GM12878 (cell line): ENCODE results near the gene DXO. TPM values are rescaled to one million over a fixed set of nuclear protein-coding genes. Genes with fewer than 3 reads are reported as not detected.
A peak's percentile ranks its signal among the peaks of the same experiment; 100 is the strongest.

Experiments
- ATAC-seq: fragments of 200-7000 bp; cut with Tn5 transposase; 3 replicates; pipeline ENCODE4 v1.9.1; 2020; ENCODE audit warnings: mild to moderate bottlenecking, moderate library complexity
- BruUV-seq: library from RNA; stranded (reverse); fragments of 400-500 nt; replicated peaks from 2 replicates; lab custom pipeline; 2021; lab: Mats Ljungman, UMichigan
- CTCF ChIA-PET: fragments of 300-600 bp; sonication (Branson Sonifier 250); formaldehyde crosslinking; extraction: SDS; loops from one replicate; lab custom pipeline; 2021; ENCODE audit warnings: inconsistent platforms; lab: Yijun Ruan, JAX
- POLR2A ChIA-PET: fragments of 350-600 bp; formaldehyde crosslinking; extraction: SDS; loops from one replicate; lab custom pipeline; 2021; ENCODE audit warnings: inconsistent platforms; lab: Charles Lee
- RAD21 ChIA-PET: fragments of 300-600 bp; sonication (Branson Sonifier 250); formaldehyde crosslinking; loops from one replicate; lab custom pipeline; 2023; ENCODE audit warnings: antibody characterized with exemption; ENCODE audit not compliant: unreplicated experiment; lab: Charles Lee
- SMC1A ChIA-PET: fragments of 300-600 bp; sonication (Branson Sonifier 250); formaldehyde crosslinking; loops from one replicate; lab custom pipeline; 2023; ENCODE audit not compliant: unreplicated experiment, uncharacterized antibody; lab: Charles Lee
- DNase-seq: peaks from one replicate; pipeline ENCODE4 v3.0.0-alpha.2; 2011; ENCODE audit warnings: low read depth, low spot score
- FAIRE-seq: peaks from 3 replicates; lab custom pipeline; 2011; peaks lifted over from hg19 to GRCh38; lab: Jason Lieb, UNC
- H2AFZ ChIP-seq: 2 replicates; pipeline ENCODE4 v1.6.0; 2011; ENCODE audit warnings: low read depth, low read length, control low read depth; ENCODE audit not compliant: control insufficient read depth
- H3K27ac ChIP-seq: 2 replicates; pipeline ENCODE4 v1.5.1; 2011; ENCODE audit warnings: control low read depth; ENCODE audit not compliant: control insufficient read depth, insufficient read depth
- H3K27me3 ChIP-seq, 2 experiments: replicated peaks in 1 of 2; 2 replicates each; pipeline versions ENCODE4 v1.6.0 to v1.6.1; 2011; ENCODE audit warnings: low read length in 1 of 2; ENCODE audit not compliant: control insufficient read depth in 2 of 2, insufficient read depth in 2 of 2
- H3K36me3 ChIP-seq, 2 experiments: 2 replicates each; pipeline ENCODE4 v1.5.1; 2011; ENCODE audit warnings: low read length in 1 of 2; ENCODE audit not compliant: control insufficient read depth in 2 of 2, insufficient read depth in 2 of 2
- H3K4me1 ChIP-seq: 2 replicates; pipeline ENCODE4 v1.6.1; 2011; ENCODE audit warnings: mild to moderate bottlenecking, low read length, moderate library complexity, mixed read lengths; ENCODE audit not compliant: control insufficient read depth, insufficient read depth
- H3K4me2 ChIP-seq: 2 replicates; pipeline ENCODE4 v1.6.0; 2011; ENCODE audit warnings: control low read depth; ENCODE audit not compliant: control insufficient read depth, insufficient read depth
- H3K4me3 ChIP-seq: fragments of 200-600 bp; sonication (generic); 2 replicates; pipeline ENCODE4 v1.5.1; 2016
- H3K79me2 ChIP-seq: 2 replicates; pipeline ENCODE4 v1.6.0; 2011; ENCODE audit warnings: low read length; ENCODE audit not compliant: control insufficient read depth, insufficient read depth
- H3K9ac ChIP-seq: 2 replicates; pipeline ENCODE4 v1.8.0; 2011; ENCODE audit warnings: low read length, control low read depth, mixed read lengths; ENCODE audit not compliant: control insufficient read depth, insufficient read depth
- H3K9me3 ChIP-seq: replicated peaks from 3 replicates; pipeline ENCODE4 v1.5.1; 2011; ENCODE audit warnings: mild to moderate bottlenecking, low read length; ENCODE audit not compliant: control insufficient read depth, insufficient read depth
- H4K20me1 ChIP-seq: 2 replicates; pipeline ENCODE4 v1.6.0; 2011; ENCODE audit not compliant: control insufficient read depth, insufficient read depth
- NFXL1 ChIP-seq: fragments of 450-650 bp; IDR thresholded peaks from 2 replicates; pipeline ENCODE4 v1.6.1; 2017; ENCODE audit warnings: antibody characterized with exemption, mild to moderate bottlenecking, borderline replicate concordance
- POLR2A ChIP-seq: IDR thresholded peaks from 2 replicates; pipeline ENCODE4 v1.6.1; 2011; ENCODE audit warnings: low read depth, mild to moderate bottlenecking, low read length
- WGBS: methylation state at CpG from one replicate; pipeline ENCODE4 v1.1.6; 2016; ENCODE audit warnings: low lambda C conversion rate; ENCODE audit not compliant: insufficient replicate concordance, insufficient coverage; ENCODE audit errors: missing lambda C conversion rate; 5-methylcytosine and 5-hydroxymethylcytosine counted together
- in situ Hi-C: fragments of 300-500 bp; cut with MboI; formaldehyde crosslinking; loops from 9 replicates; pipeline ENCODE4 v1.14.3; 2018; ENCODE audit warnings: mixed read lengths
- intact Hi-C: fragments of 100-400 bp; cut with micrococcal nuclease; formaldehyde crosslinking; loops from one replicate; pipeline ENCODE4 v1.14.2; 2022; ENCODE audit not compliant: unreplicated experiment
- polyA plus RNA-seq, 11 experiments: library from polyadenylated mRNA; depleted of rRNA in 4 of 11; unstranded in 6 of 11; stranded (reverse) in 5 of 11; fragments of >200 nt; fragmentation: Nextera tagmentation in 4 of 11; fragmentation: Illumina TruSeq in 1 of 11; extraction: Ambion mirVana in 4 of 11; extraction: Trizol in 1 of 11; gene quantifications; 1 replicate in 1 of 11; 2 replicates in 10 of 11; pipeline versions ENCODE4 v1.2.1 to v1.2.3, GENCODE V29; 2011 to 2016; ENCODE audit warnings: inconsistent platforms in 2 of 11, missing spikeins in 2 of 11, low read depth in 1 of 11
- total RNA-seq, 4 experiments: library from RNA; depleted of rRNA in 3 of 4; stranded (reverse); fragments of >200 nt in 3 of 4; fragmentation: Illumina TruSeq in 1 of 4; extraction: Trizol in 1 of 4; gene quantifications; 2 replicates each; pipeline versions ENCODE4 v1.2.1 to v1.2.3, GENCODE V29; 2013 to 2021

The DXO gene
- total and polyA plus RNA-seq, 10 of the 15 experiments (the other 5 are each of a cell fraction or from before 2014, with no cell fraction given) = 4.5 to 21.4 (median 16.3) TPM

DNA sequence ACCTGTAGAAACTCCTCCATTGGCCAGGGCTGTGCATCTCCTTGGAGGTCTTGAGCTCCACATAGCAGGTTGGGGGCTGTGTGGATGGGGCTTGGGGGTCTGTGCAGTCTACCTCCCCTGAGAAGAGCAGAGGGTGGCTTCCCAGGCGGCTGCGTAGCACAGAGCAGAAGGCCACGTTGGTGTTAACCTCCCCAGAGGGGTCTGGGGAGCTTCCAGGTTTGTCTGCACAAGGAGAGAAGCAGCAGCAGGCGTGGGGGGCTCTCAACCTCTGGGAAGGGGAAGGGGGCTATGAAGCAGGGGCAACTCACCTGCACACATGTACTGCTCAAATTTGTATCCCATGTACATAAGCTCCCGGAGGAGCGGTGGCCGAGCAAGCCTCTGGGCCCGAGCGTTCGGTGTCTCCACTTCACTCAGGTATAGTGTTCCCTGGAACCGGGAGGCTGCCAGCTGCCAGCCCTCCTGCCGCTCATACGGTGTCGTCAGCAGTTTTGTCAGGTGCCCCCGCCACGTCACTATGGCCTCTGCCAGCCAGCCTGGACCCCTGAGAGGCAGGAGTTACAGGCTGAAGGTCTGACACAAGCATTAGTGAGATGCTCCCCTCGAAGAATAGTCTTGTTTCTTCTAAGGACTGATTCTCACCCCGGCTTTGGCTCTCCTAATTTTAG is 1.2 kb downstream of the DXO start:
- ChIA-PET POLR2A (interaction anchor here (0.5 to 4.3 kb wide), 3 partner anchors 12 to 183 kb away, joined by 3 to 48 read pairs (median 3); partner anchors contain the start of genes NELFE and SKIC2), RAD21 (interaction anchor here (1.9 kb wide), 1 partner anchor 12 kb away, joined by 11 read pairs; the partner anchor contains the start of genes NELFE and SKIC2), SMC1A (interaction anchor here (1.4 to 1.8 kb wide), 2 partner anchors 11 to 12 kb away, joined by 5 to 17 read pairs; partner anchors contain the start of genes NELFE and SKIC2), CTCF (interaction anchor here (1.0 to 3.1 kb wide), 2 partner anchors 12 to 18 kb away, joined by 3 to 10 read pairs; partner anchors contain the start of genes NELFE and SKIC2)
- ATAC-seq (no peak), DNase-seq (no peak), FAIRE-seq (no peak)
- peak overlapping the region; percentile 100 for H3K4me2 ChIP-seq
- H3K36me3 ChIP-seq = peaks cover 11 to 13% of the 10 kb centered on the region in 2 experiments; a peak in 3 of 4 replicates
- peaks cover 13% of the 10 kb centered on the region for H3K4me1 ChIP-seq
- TF ChIP-seq NFXL1 (no peak), POLR2A (peak; percentile 41)
- peak overlapping the region; percentile 66 for H3K4me3 ChIP-seq
- no peaks in the 10 kb centered on the region for H3K9me3 ChIP-seq
- H3K27me3 ChIP-seq = no peaks in the 10 kb centered on the region
- no TSS peak for BruUV-seq
- peaks cover 22% of the 10 kb centered on the region for H3K79me2 ChIP-seq
- H3K27ac ChIP-seq = peak overlapping the region; percentile 99
- intact Hi-C loops = no loop called here
- in situ Hi-C loops = loop anchor here (10.0 kb wide), 1 partner anchor 64 kb away; the partner anchor contains the start of gene CYP21A2
- 83% methylated on average over 17 of the region's 18 CpGs for WGBS
- peak overlapping the region; percentile 90 for H3K9ac ChIP-seq
- no peaks in the 10 kb centered on the region for H4K20me1 ChIP-seq
- no peak overlapping the region for H2AFZ ChIP-seq
